GM12874 (cell line): Measurements from ENCODE around the gene ACACB.

ENCODE experiments used
- TF ChIP-seq, protein P1 (sequence below): IDR thresholded peaks from 2 replicates; pipeline ENCODE4 v1.5.1; 2011; ENCODE audit warnings: low read depth, mild to moderate bottlenecking, control low read depth, low read length, moderate library complexity; ENCODE audit not compliant: insufficient read depth

Gene ACACB

GRCh38 chr12:109307051-109307450 lies 190.7 kb downstream of the ACACB start:
- TF ChIP-seq, protein P1, sequence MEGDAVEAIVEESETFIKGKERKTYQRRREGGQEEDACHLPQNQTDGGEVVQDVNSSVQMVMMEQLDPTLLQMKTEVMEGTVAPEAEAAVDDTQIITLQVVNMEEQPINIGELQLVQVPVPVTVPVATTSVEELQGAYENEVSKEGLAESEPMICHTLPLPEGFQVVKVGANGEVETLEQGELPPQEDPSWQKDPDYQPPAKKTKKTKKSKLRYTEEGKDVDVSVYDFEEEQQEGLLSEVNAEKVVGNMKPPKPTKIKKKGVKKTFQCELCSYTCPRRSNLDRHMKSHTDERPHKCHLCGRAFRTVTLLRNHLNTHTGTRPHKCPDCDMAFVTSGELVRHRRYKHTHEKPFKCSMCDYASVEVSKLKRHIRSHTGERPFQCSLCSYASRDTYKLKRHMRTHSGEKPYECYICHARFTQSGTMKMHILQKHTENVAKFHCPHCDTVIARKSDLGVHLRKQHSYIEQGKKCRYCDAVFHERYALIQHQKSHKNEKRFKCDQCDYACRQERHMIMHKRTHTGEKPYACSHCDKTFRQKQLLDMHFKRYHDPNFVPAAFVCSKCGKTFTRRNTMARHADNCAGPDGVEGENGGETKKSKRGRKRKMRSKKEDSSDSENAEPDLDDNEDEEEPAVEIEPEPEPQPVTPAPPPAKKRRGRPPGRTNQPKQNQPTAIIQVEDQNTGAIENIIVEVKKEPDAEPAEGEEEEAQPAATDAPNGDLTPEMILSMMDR, result no peak

- TF ChIP-seq, protein P1, result no peak
Observed at GRCh38 chr12:109308534-109309380, 192.4 kb downstream of the ACACB start, which contains the start of gene FOXN4. Gene FOXN4, minus strand, starts transcription at chr12:109309284. Its CDS starts 963 bp downstream, at chr12:109308321.

DNA sequence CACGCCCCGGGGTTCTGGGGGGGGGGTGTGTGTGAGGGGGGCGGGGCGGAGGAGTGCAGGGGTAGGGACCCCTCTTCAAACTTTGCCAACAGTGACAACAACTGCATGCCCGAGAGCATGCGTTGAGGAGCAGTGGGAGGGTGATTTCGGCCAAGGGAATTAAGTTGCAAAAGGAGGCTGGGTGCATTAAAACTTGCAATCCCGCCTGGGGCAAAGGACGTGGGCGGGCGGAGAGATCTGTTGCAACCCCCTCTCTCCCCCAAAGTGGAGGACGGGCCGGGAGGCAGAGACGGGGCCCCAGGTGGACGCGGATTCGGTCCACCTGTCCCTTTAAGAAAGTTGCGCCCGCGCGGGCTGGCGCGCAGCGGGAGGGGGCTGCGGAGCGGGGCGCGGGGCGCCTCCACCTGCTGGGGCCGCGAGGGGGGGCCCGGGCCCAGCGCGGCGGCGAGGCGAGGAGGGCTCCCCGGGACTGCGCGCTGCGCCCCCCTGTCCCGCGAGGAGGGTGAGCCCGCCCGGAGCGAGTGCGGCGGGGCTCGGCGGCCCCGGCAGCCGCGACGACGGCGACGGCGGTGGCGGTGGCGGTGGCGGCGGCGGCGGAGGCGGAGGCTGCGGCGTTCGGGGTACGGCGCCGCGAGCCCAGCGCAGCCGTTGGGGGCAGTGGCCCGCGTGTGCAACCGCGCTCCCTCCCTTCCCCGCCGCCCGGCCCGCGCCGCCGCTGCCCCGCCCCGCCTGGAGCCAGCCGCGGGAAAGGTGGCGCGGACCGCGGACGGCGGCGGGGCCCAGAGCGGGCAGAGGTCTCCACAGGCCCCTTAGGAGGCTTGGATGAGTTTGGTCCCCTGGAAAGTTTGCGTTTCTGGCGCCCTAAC lies 193.2 kb downstream of the ACACB start:
- TF ChIP-seq, protein P1, result no peak

DNA sequence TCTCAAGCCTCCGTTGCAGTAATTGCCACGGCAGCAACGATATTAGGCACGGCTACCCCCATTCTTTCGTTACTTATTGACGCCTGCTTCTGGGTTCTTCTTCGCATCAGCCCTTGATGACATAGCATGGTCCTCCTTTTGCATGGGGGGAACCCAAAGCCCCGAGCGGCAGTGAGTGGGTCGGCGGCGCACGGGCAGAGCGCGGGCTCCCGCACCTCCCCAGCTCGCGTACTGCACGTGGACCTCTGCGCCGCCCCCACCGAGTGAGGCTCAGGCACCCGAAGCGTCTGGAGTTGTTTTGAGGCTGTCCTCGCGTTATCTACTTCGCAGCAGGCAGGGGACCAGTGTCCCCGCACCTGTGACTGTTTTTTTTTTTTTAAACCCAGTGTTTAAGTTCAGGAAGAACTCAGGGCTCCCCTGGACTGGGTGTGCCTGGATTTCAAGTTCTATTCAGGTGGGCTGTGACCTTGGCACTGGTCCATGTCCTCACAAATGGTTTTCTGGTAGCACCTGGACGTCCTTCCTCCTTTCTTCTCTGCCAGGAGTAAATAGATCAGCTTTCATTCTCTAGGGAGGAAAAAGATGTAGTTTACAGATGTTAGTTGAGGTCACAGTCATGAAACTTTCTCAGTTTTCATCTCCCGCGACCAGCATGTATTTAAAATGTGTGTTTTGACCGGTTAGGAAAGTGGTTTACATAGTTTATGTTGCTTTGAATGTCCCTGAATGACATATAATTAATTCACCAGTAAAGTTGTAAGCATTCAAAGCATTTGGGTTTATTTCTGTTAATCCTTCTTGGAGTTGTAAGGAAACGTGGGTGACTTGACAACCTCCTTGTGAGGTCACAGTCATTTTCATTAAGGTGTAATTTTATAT lies 194.1 kb downstream of the ACACB start:
- TF ChIP-seq, protein P1, result no peak
